Endothelial cell of umbilical vein (primary cell): ENCODE measurements around the gene PRPF18.

ENCODE experiments used
- EZH2 ChIP-seq: IDR thresholded peaks from 2 replicates; pipeline ENCODE4 v1.6.1; 2012; ENCODE audit warnings: borderline replicate concordance, low read depth, mild to moderate bottlenecking, moderate library complexity, low read length, inconsistent platforms; ENCODE audit not compliant: severe bottlenecking
- GATA2 ChIP-seq: IDR thresholded peaks from 2 replicates; pipeline ENCODE4 v1.7.0; 2011; ENCODE audit warnings: low read depth, mild to moderate bottlenecking, moderate library complexity, mixed read lengths, low read length; ENCODE audit not compliant: insufficient read length, insufficient read depth
- JUN ChIP-seq: IDR thresholded peaks from 2 replicates; pipeline ENCODE4 v1.6.1; 2011; ENCODE audit warnings: borderline replicate concordance, low read depth; ENCODE audit not compliant: insufficient read length, insufficient read depth
- MYC ChIP-seq: IDR thresholded peaks from one replicate; pipeline ENCODE4 v1.6.1; 2011; ENCODE audit warnings: mild to moderate bottlenecking, low read depth, low read length
- POLR2A ChIP-seq: IDR thresholded peaks from 2 replicates; pipeline ENCODE4 v1.6.1; 2012; ENCODE audit warnings: low read depth, mild to moderate bottlenecking, control low read depth, low read length
- POLR2AphosphoS5 ChIP-seq: IDR thresholded peaks from 2 replicates; pipeline ENCODE4 v1.6.1; 2012; ENCODE audit warnings: low read depth, mild to moderate bottlenecking, control low read depth, low read length, moderate library complexity; ENCODE audit not compliant: insufficient read depth
- TF ChIP-seq, protein P1 (sequence below), 2 donors: IDR thresholded peaks; 1 replicate in 1 of 2; 2 replicates in 1 of 2; pipeline ENCODE4 v1.5.1; 2011; ENCODE audit warnings: low read length in 2 of 2, mild to moderate bottlenecking in 2 of 2, moderate library complexity in 2 of 2, control low read depth in 1 of 2, inconsistent platforms in 1 of 2, low read depth in 1 of 2; ENCODE audit not compliant: insufficient read depth in 1 of 2; ENCODE audit errors: extremely low read depth in 1 of 2
- TF ChIP-seq, protein P2 (sequence below): IDR thresholded peaks from 2 replicates; pipeline ENCODE4 v1.6.1; 2011; ENCODE audit not compliant: insufficient read depth, insufficient read length

DNA sequence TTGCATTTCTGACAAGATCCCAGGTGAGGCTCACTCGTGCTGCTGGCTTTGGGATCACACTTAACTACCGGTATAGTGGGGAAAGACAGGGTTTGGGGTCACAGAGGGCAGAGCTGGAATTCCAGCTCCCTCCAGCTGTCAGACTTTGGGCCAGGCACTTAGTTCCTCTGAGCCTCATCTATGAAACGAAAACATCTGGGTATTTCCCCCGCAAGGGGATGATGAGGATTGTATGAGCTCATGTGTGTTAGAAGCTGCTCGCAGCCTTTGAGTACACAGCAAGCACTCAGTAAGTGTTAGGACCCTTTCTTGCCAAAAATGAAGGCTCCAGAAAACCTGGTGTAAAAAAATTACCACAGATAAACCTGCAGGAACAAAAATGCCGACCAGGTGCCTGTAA lies 66.1 kb downstream of the PRPF18 start:
- TF ChIP-seq, protein P1, sequence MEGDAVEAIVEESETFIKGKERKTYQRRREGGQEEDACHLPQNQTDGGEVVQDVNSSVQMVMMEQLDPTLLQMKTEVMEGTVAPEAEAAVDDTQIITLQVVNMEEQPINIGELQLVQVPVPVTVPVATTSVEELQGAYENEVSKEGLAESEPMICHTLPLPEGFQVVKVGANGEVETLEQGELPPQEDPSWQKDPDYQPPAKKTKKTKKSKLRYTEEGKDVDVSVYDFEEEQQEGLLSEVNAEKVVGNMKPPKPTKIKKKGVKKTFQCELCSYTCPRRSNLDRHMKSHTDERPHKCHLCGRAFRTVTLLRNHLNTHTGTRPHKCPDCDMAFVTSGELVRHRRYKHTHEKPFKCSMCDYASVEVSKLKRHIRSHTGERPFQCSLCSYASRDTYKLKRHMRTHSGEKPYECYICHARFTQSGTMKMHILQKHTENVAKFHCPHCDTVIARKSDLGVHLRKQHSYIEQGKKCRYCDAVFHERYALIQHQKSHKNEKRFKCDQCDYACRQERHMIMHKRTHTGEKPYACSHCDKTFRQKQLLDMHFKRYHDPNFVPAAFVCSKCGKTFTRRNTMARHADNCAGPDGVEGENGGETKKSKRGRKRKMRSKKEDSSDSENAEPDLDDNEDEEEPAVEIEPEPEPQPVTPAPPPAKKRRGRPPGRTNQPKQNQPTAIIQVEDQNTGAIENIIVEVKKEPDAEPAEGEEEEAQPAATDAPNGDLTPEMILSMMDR (IDR thresholded peaks at IDR 0.05; ENCODE audit: extremely low read depth in 1 of 2, insufficient read depth in 1 of 2, low read depth in 1 of 2, low read length in 2 of 2) = no peak
- TF ChIP-seq POLR2A (no peak), EZH2 (no peak), JUN (no peak), POLR2AphosphoS5 (no peak), GATA2 (no peak), MYC (no peak)
- TF ChIP-seq, protein P2, sequence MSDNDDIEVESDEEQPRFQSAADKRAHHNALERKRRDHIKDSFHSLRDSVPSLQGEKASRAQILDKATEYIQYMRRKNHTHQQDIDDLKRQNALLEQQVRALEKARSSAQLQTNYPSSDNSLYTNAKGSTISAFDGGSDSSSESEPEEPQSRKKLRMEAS = no peak
